BLaER1 treated with 17β-estradiol and CSF1 and Interleukin-3, amounts not matched to agents 10 nM and 100 nM (cell line): ENCODE results near the gene PODXL.
A peak's percentile ranks its signal among the peaks of the same experiment; 100 is the strongest.

Source experiments
- H3K27ac ChIP-seq, 11 experiments: shearing (Covaris generic); formaldehyde crosslinking; 2 replicates each; pipeline ENCODE4 v1.8.1; 2022
- H3K27me3 ChIP-seq, 11 experiments: shearing (Covaris generic); formaldehyde crosslinking; 2 replicates each; pipeline ENCODE4 v1.8.1; 2022
- H3K36me3 ChIP-seq, 11 experiments: shearing (Covaris generic); formaldehyde crosslinking; 2 replicates each; pipeline ENCODE4 v1.8.1; 2022
- H3K4me1 ChIP-seq, 10 experiments: shearing (Covaris generic); formaldehyde crosslinking; 2 replicates each; pipeline ENCODE4 v1.8.1; 2022
- H3K4me2 ChIP-seq, 11 experiments: shearing (Covaris generic); formaldehyde crosslinking; 2 replicates each; pipeline ENCODE4 v1.8.1; 2022
- H3K4me3 ChIP-seq, 10 experiments: shearing (Covaris generic); formaldehyde crosslinking; 2 replicates each; pipeline ENCODE4 v1.8.1; 2022
- H3K9ac ChIP-seq, 11 experiments: shearing (Covaris generic); formaldehyde crosslinking; 2 replicates each; pipeline ENCODE4 v1.8.1; 2022
- H3K9me3 ChIP-seq, 11 experiments: shearing (Covaris generic); formaldehyde crosslinking; replicated peaks in 1 of 11; 2 replicates each; pipeline ENCODE4 v1.8.1; 2022
- H4K20me1 ChIP-seq, 11 experiments: shearing (Covaris generic); formaldehyde crosslinking; 2 replicates each; pipeline ENCODE4 v1.8.1; 2022
- Cebpa-rat ChIP-seq, 11 experiments: shearing (Covaris generic); IDR thresholded peaks; 2 replicates each; pipeline ENCODE4 v1.8.1; 2022

The PODXL gene

GRCh38 chr7:131570401-131570800, 14.0 kb upstream of the PODXL start:
- Histone ChIP-seq H3K4me1 (no peaks in the 10 kb centered on the region), H3K4me3 (no peak overlapping the region), H3K9ac (no peak overlapping the region), H3K36me3 (no peaks in the 10 kb centered on the region), H3K27ac (no peak overlapping the region), H3K27me3 (no peaks in the 10 kb centered on the region), H3K4me2 (no peak overlapping the region), H3K9me3 (no peaks in the 10 kb centered on the region), H4K20me1 (no peaks in the 10 kb centered on the region)
- TF ChIP-seq Cebpa-rat (IDR thresholded peaks at IDR 0.05): no peak

- Histone ChIP-seq H3K27me3 (no peaks in the 10 kb centered on the region), H4K20me1 (no peaks in the 10 kb centered on the region), H3K36me3 (no peaks in the 10 kb centered on the region), H3K9ac (no peak overlapping the region), H3K4me3 (no peak overlapping the region), H3K4me1 (no peaks in the 10 kb centered on the region), H3K4me2 (no peak overlapping the region), H3K9me3 (no peaks in the 10 kb centered on the region), H3K27ac (no peak overlapping the region)
- TF ChIP-seq Cebpa-rat (IDR thresholded peaks at IDR 0.05): no peak
Observed at GRCh38 chr7:131568970-131569369, 12.5 kb upstream of the PODXL start.

- H4K20me1 ChIP-seq: no peaks in the 10 kb centered on the region
- no peak overlapping the region for H3K4me3 ChIP-seq
- no peaks in the 10 kb centered on the region for H3K27me3 ChIP-seq
- H3K4me1 ChIP-seq: no peaks in the 10 kb centered on the region
- H3K9me3 ChIP-seq: no peaks in the 10 kb centered on the region
- H3K4me2 ChIP-seq: no peak overlapping the region
- no peak overlapping the region for H3K9ac ChIP-seq
- H3K36me3 ChIP-seq: no peaks in the 10 kb centered on the region
- no peak overlapping the region for H3K27ac ChIP-seq
- TF ChIP-seq Cebpa-rat (IDR thresholded peaks at IDR 0.05): no peak
Observed at GRCh38 chr7:131568510-131568909, 12.1 kb upstream of the PODXL start.

- Histone ChIP-seq H4K20me1 (no peaks in the 10 kb centered on the region), H3K36me3 (no peaks in the 10 kb centered on the region), H3K4me1 (no peaks in the 10 kb centered on the region), H3K4me3 (no peak overlapping the region), H3K9me3 (no peaks in the 10 kb centered on the region), H3K27me3 (no peaks in the 10 kb centered on the region), H3K9ac (no peak overlapping the region), H3K27ac (no peak overlapping the region), H3K4me2 (no peak overlapping the region)
- TF ChIP-seq Cebpa-rat (IDR thresholded peaks at IDR 0.05): no peak
Observed at GRCh38 chr7:131564640-131565039, 8.2 kb upstream of the PODXL start.

GRCh38 chr7:131563918-131564317, 7.5 kb upstream of the PODXL start:
- H3K9me3 ChIP-seq: no peaks in the 10 kb centered on the region
- H3K27ac ChIP-seq: no peak overlapping the region
- H3K36me3 ChIP-seq: no peaks in the 10 kb centered on the region
- H3K4me3 ChIP-seq: no peak overlapping the region
- H4K20me1 ChIP-seq: no peaks in the 10 kb centered on the region
- no peak overlapping the region for H3K9ac ChIP-seq
- H3K4me2 ChIP-seq: no peak overlapping the region
- H3K27me3 ChIP-seq: no peaks in the 10 kb centered on the region
- H3K4me1 ChIP-seq: no peaks in the 10 kb centered on the region
- no peak for TF ChIP-seq Cebpa-rat (IDR thresholded peaks at IDR 0.05)

- TF ChIP-seq Cebpa-rat (IDR thresholded peaks at IDR 0.05): no peak
- H3K4me2 ChIP-seq: no peak overlapping the region
- no peak overlapping the region for H3K4me3 ChIP-seq
- H3K27me3 ChIP-seq: peaks cover under 1 to 4% (median 2%) of the 10 kb centered on the region in 11 experiments; a peak in 13 of 22 replicates
- no peaks in the 10 kb centered on the region for H4K20me1 ChIP-seq
- no peak overlapping the region for H3K27ac ChIP-seq
- peaks cover 0 to 2% (median under 1%) of the 10 kb centered on the region in 10 experiments; a peak in 3 of 20 replicates for H3K4me1 ChIP-seq
- no peaks in the 10 kb centered on the region for H3K9me3 ChIP-seq
- H3K9ac ChIP-seq: no peak overlapping the region
- no peaks in the 10 kb centered on the region for H3K36me3 ChIP-seq
Observed at GRCh38 chr7:131562941-131563340, 6.5 kb upstream of the PODXL start.

- TF ChIP-seq Cebpa-rat (IDR thresholded peaks at IDR 0.05): no peak
- no peak overlapping the region for H3K27ac ChIP-seq
- H3K36me3 ChIP-seq: no peaks in the 10 kb centered on the region
- H3K9ac ChIP-seq: no peak overlapping the region
- peaks cover 9 to 25% (median 21%) of the 10 kb centered on the region in 10 experiments; a peak in 19 of 20 replicates for H3K4me1 ChIP-seq
- H3K9me3 ChIP-seq: no peaks in the 10 kb centered on the region
- peaks cover 5 to 27% (median 17%) of the 10 kb centered on the region in 11 experiments; a peak in 18 of 22 replicates for H3K27me3 ChIP-seq
- H4K20me1 ChIP-seq: peaks cover 0 to 9% (median 3%) of the 10 kb centered on the region in 11 experiments; a peak in 13 of 22 replicates
- no peak overlapping the region for H3K4me3 ChIP-seq
- no peak overlapping the region for H3K4me2 ChIP-seq
Observed at GRCh38 chr7:131560061-131560460, 3.6 kb upstream of the PODXL start.

- Histone ChIP-seq H3K9ac (no peak overlapping the region), H3K36me3 (no peaks in the 10 kb centered on the region), H3K27ac (no peak overlapping the region), H3K4me2 (peak overlapping the region in 9 of 11 experiments; percentile 93 to 100 (median 97); a peak in 18 of 22 replicates), H3K4me3 (peak overlapping the region in 4 of 10 experiments; percentile 68 to 74 (median 70); a peak in 5 of 20 replicates), H3K27me3 (peaks cover 5 to 34% (median 17%) of the 10 kb centered on the region in 11 experiments; a peak in 18 of 22 replicates), H4K20me1 (peaks cover 0 to 25% (median 10%) of the 10 kb centered on the region in 11 experiments; a peak in 14 of 22 replicates), H3K9me3 (no peaks in the 10 kb centered on the region), H3K4me1 (peaks cover 10 to 34% (median 28%) of the 10 kb centered on the region in 10 experiments; a peak in 19 of 20 replicates)
- no peak for TF ChIP-seq Cebpa-rat (IDR thresholded peaks at IDR 0.05)
Observed at GRCh38 chr7:131557652-131558385, 1.4 kb upstream of the PODXL start.

- H3K4me3 ChIP-seq: peak overlapping the region; percentile 57 to 79 (median 70)
- peak overlapping the region; percentile 45 to 84 (median 79); a peak in 20 of 22 replicates for H3K9ac ChIP-seq
- no peak for TF ChIP-seq Cebpa-rat (IDR thresholded peaks at IDR 0.05)
- H4K20me1 ChIP-seq: peaks cover 0 to 25% (median 10%) of the 10 kb centered on the region in 11 experiments; a peak in 14 of 22 replicates
- H3K27ac ChIP-seq: peak overlapping the region in 10 of 11 experiments; percentile 29 to 80 (median 70); a peak in 17 of 22 replicates
- H3K4me2 ChIP-seq: peak overlapping the region; percentile 83 to 100 (median 97)
- H3K9me3 ChIP-seq: no peaks in the 10 kb centered on the region
- H3K36me3 ChIP-seq: no peaks in the 10 kb centered on the region
- peaks cover 10 to 34% (median 28%) of the 10 kb centered on the region in 10 experiments; a peak in 19 of 20 replicates for H3K4me1 ChIP-seq
- peaks cover 5 to 34% (median 17%) of the 10 kb centered on the region in 11 experiments; a peak in 18 of 22 replicates for H3K27me3 ChIP-seq
Observed at GRCh38 chr7:131556909-131557651, 652 bp upstream of the PODXL start.
